ENCODE results near the gene SNX33. TPM values are rescaled to one million over a fixed set of nuclear protein-coding genes. Genes with fewer than 3 reads are reported as not detected.

SNX33 gene, protein sequence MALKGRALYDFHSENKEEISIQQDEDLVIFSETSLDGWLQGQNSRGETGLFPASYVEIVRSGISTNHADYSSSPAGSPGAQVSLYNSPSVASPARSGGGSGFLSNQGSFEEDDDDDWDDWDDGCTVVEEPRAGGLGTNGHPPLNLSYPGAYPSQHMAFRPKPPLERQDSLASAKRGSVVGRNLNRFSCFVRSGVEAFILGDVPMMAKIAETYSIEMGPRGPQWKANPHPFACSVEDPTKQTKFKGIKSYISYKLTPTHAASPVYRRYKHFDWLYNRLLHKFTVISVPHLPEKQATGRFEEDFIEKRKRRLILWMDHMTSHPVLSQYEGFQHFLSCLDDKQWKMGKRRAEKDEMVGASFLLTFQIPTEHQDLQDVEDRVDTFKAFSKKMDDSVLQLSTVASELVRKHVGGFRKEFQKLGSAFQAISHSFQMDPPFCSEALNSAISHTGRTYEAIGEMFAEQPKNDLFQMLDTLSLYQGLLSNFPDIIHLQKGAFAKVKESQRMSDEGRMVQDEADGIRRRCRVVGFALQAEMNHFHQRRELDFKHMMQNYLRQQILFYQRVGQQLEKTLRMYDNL
- total RNA-seq (ENCODE audit: unreplicated experiment), result 17.3 TPM
- long read RNA-seq, full-length matches to known transcripts, result 3 of 5 reads
- long read RNA-seq, partial matches to known transcripts, result 0 of 5 reads
- long read RNA-seq, other reads (novel, unspliced or antisense), result 2 of 5 reads

DNA sequence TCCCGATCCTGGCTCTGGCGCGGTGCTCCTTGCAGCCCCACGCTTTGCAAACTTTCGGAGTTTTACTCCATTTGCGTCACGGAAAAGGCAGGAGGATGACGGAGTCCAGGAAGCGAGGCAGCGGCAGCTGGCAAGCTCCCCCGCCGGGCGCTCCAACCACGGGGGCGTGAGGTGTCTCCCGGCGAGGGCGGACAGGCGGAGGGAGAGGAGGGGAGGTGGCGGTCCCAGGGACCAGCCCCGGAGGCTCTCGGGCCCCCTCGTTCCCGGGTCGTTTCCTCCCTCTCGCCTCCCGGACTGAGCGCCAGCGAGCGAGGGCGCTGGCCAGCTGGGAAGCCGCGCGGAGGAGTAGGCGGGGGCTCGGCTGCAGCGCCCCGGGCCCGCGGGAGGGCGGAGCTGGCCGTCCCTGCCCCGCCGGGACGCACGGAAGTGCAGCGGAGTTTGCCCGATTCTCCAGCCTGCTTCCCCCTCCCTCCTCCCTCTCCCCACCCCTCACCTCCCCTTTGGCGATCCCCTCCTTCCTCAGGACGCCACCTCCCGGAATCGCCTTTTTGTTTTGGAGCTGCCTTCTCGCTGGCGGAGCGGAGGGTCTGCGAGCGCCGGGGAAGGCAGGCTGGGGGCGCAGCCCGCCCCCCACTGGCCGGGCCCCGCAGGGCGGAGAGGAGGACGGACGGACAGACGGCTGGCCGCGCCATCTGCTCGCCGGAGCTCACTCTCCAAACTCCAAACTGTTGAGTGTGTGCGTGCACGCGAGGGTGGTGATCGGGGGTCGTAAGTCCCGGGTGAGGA, at the start of gene SNX33:
Gene SNX33 (plus strand): TSS at position 543 of the 786 bp plus-strand sequence. CDS start 1,191 bp downstream, outside the sequence.
- Mint-ChIP-seq H3K9me3 (ENCODE audit: unreplicated experiment) (no peaks in the 10 kb centered on the region), H3K27ac (ENCODE audit: unreplicated experiment) (peak within 1 kb of the TSS; percentile 70), H3K36me3 (ENCODE audit: low read depth, unreplicated experiment) (peaks cover 12% of the 10 kb centered on the region), H3K4me1 (ENCODE audit: unreplicated experiment) (peaks cover 49% of the 10 kb centered on the region), H3K4me3 (ENCODE audit: unreplicated experiment) (peak within 1 kb of the TSS; percentile 95), H3K27me3 (ENCODE audit: unreplicated experiment) (peaks cover 27% of the 10 kb centered on the region)
- TF ChIP-seq, protein P1, sequence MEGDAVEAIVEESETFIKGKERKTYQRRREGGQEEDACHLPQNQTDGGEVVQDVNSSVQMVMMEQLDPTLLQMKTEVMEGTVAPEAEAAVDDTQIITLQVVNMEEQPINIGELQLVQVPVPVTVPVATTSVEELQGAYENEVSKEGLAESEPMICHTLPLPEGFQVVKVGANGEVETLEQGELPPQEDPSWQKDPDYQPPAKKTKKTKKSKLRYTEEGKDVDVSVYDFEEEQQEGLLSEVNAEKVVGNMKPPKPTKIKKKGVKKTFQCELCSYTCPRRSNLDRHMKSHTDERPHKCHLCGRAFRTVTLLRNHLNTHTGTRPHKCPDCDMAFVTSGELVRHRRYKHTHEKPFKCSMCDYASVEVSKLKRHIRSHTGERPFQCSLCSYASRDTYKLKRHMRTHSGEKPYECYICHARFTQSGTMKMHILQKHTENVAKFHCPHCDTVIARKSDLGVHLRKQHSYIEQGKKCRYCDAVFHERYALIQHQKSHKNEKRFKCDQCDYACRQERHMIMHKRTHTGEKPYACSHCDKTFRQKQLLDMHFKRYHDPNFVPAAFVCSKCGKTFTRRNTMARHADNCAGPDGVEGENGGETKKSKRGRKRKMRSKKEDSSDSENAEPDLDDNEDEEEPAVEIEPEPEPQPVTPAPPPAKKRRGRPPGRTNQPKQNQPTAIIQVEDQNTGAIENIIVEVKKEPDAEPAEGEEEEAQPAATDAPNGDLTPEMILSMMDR (IDR thresholded peaks at IDR 0.05; ENCODE audit: unreplicated experiment), result peak; percentile 14
- peak; percentile 70 for DNase-seq (ENCODE audit: low spot score)

DNA sequence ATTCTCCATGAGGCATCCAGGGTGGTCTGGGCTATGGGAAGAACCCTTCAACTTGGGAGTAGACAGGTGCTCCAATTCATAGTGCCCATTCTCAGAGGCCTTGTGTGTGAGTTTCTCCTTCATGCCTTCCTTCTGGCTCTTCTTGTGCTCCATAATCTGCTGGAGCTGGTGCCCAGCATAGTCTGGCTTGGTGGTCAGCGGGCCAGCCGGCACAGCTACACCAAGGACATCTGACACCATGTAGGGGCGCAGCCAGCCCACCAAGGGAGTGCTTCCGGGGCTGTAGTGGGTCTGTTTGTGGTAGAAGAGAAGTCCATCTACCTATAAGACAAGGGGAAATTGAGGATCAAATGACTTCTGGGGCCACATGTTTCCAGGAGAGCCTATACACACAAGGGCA, 49.4 kb upstream of the SNX33 start:
- H3K4me1 Mint-ChIP-seq (ENCODE audit: unreplicated experiment), result peaks cover 21% of the 10 kb centered on the region
- no peak for DNase-seq (ENCODE audit: low spot score)
- peaks cover 4% of the 10 kb centered on the region for H3K27me3 Mint-ChIP-seq (ENCODE audit: unreplicated experiment)
- H3K4me3 Mint-ChIP-seq (ENCODE audit: unreplicated experiment), result no peak overlapping the region
- no peaks in the 10 kb centered on the region for H3K9me3 Mint-ChIP-seq (ENCODE audit: unreplicated experiment)
- H3K27ac Mint-ChIP-seq (ENCODE audit: unreplicated experiment), result no peak overlapping the region
- H3K36me3 Mint-ChIP-seq (ENCODE audit: low read depth, unreplicated experiment), result peaks cover 30% of the 10 kb centered on the region
- TF ChIP-seq, protein P1 (IDR thresholded peaks at IDR 0.05; ENCODE audit: unreplicated experiment), result no peak

DNA sequence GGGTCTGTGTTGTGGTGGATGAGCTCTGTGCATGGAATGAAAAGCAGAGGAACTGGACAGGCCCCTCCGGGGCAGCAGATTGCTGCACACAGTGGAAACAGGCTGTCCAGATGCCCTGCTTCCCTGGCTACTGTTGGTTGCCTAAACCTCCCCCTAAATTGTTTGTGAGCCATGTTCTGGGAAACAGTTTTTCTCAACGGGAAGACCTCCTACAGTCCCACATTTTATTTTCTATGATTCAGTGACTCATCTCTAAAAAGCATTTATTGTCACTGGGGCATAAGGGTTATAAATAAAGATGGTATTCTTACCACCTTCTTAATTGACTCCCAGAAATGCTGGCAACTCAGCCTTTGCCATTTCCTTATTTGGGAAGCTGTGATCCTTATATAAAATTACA, 48.3 kb upstream of the SNX33 start:
- Mint-ChIP-seq H3K36me3 (ENCODE audit: low read depth, unreplicated experiment) (peaks cover 29% of the 10 kb centered on the region), H3K4me3 (ENCODE audit: unreplicated experiment) (no peak overlapping the region), H3K27ac (ENCODE audit: unreplicated experiment) (peak overlapping the region; percentile 13), H3K9me3 (ENCODE audit: unreplicated experiment) (no peaks in the 10 kb centered on the region), H3K27me3 (ENCODE audit: unreplicated experiment) (peaks cover 4% of the 10 kb centered on the region), H3K4me1 (ENCODE audit: unreplicated experiment) (peaks cover 21% of the 10 kb centered on the region)
- TF ChIP-seq, protein P1 (IDR thresholded peaks at IDR 0.05; ENCODE audit: unreplicated experiment), result no peak
- no peak for DNase-seq (ENCODE audit: low spot score)

DNA sequence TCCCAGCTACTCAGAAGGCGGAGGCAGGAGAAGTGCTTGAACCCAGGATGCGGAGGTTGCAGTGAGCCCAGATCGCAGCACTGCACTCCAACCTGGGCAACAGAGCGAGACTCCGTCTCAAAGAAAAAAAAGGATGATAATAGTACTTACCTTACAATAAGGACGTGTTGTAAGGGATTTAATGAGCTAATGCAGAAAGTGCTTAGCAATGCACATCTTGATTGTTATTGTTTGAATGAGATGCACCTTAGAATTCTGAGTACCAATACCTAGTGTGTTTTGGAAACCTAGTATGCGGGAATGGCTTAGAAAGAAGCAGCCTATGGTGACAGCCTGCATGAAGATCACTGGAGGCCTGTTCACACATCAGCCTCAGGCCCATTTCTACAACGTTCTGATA, 41.7 kb upstream of the SNX33 start:
- Mint-ChIP-seq H3K4me3 (ENCODE audit: unreplicated experiment) (no peak overlapping the region), H3K36me3 (ENCODE audit: low read depth, unreplicated experiment) (peaks cover 32% of the 10 kb centered on the region), H3K27me3 (ENCODE audit: unreplicated experiment) (no peaks in the 10 kb centered on the region), H3K9me3 (ENCODE audit: unreplicated experiment) (no peaks in the 10 kb centered on the region), H3K27ac (ENCODE audit: unreplicated experiment) (no peak overlapping the region), H3K4me1 (ENCODE audit: unreplicated experiment) (no peaks in the 10 kb centered on the region)
- DNase-seq (ENCODE audit: low spot score), result no peak
- TF ChIP-seq, protein P1 (IDR thresholded peaks at IDR 0.05; ENCODE audit: unreplicated experiment), result no peak

All from endothelial cell (in vitro differentiated cells).